Stimulated activated CD4-positive, alpha-beta T cell treated with anti-CD3 and anti-CD28 coated beads, TNF-alpha, amount 100 ng/mL, for 4 hours (primary cell): ENCODE measurements around the gene USP47.

Source experiments
- DNase-seq, 3 experiments: peaks; one replicate each; pipeline ENCODE4 v3.0.0-alpha.2; 2020; ENCODE audit warnings: low read depth in 3 of 3

Gene USP47

GRCh38 chr11:11967669-11968510 lies 126.1 kb downstream of the USP47 start:
- DNase-seq: no peak

DNA sequence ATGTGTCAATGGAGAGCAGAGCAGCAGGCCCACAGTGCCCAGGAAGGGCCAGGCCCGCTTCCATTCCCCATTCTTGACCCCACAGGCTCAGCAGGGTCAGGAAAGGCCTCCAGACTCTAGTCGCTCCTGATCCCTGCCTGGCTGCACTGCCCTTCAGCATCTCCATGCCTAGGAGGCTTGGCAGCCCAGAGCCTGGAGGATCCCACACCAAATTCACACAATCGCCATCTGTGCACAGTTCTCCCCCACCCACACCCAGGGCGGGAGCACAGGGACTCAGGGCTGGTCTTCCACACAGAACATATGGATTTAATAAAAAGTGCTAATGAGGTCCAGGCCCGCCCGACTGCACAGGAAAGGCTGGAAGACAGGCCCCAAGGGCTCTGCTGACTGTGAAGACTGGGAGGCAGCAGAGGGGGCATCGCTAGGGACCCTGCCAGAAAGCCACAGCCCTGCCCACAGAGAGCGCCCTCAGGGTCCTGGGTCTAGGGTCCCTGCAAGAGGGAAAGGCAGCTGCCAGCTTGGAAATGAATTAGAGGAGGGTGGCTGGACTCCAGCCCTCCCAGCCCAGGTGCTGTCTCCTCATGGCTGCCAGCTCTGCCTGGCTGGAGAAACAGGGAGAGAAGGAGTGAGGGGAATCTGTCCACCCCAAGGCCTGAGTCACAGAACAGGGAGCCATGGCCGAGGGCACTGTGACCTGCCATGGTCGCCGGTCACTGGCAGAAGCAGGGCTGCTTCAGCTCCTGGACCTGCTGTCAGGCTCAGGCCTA lies 126.9 kb downstream of the USP47 start:
- no peak for DNase-seq

GRCh38 chr11:11969380-11970215 lies 127.8 kb downstream of the USP47 start:
- DNase-seq: no peak

- DNase-seq: no peak
Observed at GRCh38 chr11:11970556-11970955, 128.8 kb downstream of the USP47 start.

DNA sequence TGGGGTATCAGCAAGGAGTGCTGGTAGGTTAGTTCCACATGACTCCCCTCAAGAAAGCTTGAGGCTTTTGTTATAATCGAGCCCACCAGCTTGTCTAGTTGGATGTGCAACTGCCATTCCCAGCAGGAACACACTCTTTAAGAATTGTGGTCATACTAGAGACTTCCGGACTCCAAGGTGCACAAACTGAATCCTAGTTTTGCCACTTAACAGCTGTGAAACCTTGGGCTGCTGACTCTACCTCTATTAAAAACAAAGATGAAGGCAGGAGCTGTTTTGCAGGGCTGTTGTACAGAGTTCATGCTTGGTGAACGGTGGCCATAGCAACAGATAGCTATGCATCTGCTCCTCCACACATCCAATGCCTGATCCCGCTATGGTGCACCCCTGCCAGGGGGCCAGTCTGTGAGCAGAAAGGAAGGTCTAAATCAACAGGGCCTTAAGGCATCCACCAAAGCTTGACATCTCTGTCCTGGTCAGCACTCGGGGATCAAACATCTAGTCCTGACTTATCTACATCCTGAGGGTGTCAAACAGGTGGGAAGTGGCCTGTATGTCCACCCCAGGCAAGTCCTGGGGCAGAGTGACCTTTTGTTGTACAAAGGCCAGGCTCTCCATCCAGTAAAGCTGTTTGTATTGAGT lies 130.3 kb downstream of the USP47 start:
- no peak for DNase-seq

- DNase-seq: no peak
Observed at GRCh38 chr11:11972730-11973341, 131.1 kb downstream of the USP47 start.

DNA sequence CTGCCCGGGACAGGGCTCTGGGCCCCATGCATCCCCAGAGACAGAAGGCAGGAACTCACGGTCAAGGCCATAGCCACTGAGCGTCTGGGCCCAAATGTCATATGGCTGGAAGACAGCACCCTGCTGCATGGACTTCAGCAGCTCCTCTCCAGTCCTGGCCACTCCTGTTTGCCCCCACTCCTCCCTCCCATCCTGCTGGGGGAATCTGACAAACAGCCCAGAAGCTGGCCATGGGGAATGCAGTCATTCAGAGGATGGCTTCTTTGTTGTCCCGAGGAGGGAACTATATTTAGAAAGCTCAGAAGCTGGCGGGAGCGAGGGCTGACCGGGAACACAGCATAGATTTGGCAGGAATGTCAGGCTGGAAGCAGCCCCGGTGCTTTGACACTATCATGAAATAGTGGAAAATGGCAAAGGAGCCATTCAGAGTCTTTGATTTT lies 131.6 kb downstream of the USP47 start:
- DNase-seq: no peak

DNA sequence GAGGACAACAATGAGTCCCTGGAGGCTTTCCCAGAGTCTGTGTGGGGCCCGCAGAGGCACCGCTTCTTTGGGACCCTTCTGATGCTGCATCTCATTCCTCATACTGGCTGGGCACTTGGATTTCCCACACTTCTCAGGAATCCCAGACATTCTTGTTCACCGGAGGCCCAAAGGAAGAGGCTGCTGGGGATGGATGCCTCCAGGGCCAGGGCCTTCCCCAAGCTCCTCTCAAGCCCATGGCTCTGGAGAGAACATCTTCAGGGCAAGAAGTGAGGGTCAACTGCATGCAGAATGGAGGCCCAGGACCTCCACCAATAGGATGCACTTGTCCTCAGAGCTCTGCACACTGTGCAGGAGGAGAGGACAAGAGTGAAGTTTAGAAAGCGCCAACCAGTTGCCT lies 132.1 kb downstream of the USP47 start:
- DNase-seq: no peak

DNA sequence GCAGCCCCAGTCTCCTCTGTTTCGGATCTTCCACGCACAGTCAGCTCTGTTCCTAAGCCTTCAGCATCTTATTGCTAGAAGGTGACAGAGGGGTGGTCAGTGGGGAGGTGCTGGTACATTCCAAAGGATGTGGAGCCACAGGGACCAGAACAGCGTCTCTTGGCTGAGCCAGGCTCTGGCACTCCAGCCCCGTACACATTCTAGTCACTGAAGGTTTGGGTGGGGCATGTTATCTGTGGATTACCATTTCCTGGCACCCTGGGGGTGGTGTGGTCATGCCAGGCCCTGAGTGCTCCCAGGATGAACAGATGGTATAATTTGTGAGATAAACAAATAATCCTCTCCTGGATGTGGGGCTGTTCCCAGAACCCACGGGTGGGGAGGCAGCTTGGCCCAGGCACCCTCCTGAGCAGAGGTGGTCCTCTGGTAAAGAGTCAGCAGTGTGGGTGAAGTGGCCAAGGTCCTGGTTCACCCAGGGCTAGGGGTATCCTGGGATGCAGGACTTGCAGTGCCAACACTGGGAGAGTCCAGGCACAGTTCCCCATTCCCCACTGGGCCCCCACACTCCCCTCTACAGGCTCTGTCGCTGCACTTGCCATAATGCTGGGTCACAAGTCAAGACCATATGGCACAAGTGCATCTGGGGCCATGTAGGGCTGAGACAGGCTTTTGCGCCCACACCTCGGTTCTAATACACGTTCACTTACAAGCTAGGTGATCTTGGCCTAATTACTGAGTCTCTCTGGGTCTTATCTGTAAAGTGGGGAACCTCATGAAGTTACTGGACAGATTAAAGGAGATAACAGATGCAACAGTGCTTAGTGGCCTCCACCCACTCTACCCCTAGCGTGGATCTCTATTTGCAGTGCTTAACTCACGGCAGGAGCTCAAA lies 133.7 kb downstream of the USP47 start:
- no peak for DNase-seq

DNA sequence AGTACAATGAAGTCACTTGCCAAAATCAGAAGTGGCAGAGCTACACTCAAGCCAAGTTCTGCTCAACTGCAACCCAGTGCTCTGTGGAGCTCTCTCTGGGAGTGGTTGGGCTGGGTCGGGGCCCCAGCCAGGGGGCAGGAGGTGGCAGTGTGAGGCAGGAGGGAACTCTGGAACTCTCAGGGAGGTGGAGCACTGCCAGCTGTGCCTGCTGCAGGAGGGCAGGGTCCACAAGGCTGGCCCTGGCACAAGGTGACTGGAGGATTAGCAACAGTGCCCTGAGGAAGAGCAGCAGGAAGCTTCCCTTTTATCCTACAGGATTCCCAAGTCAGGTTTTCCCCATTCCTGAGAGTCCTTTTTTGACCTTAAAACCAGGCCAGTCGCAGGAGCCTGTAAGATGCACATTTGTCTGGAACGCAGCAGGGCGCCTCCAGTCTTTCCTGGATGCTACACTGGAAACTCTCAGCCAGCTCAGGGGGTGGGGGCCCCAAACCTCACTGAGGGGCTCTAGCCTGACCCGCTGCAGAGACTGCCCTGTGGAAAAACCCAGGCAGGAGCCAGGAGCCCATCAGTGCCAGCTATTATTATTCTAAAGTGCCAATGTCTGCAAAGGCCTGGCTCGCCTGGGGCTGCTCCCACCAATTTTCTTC lies 134.8 kb downstream of the USP47 start:
- no peak for DNase-seq

GRCh38 chr11:11977206-11977938 lies 135.6 kb downstream of the USP47 start:
- DNase-seq: no peak

DNA sequence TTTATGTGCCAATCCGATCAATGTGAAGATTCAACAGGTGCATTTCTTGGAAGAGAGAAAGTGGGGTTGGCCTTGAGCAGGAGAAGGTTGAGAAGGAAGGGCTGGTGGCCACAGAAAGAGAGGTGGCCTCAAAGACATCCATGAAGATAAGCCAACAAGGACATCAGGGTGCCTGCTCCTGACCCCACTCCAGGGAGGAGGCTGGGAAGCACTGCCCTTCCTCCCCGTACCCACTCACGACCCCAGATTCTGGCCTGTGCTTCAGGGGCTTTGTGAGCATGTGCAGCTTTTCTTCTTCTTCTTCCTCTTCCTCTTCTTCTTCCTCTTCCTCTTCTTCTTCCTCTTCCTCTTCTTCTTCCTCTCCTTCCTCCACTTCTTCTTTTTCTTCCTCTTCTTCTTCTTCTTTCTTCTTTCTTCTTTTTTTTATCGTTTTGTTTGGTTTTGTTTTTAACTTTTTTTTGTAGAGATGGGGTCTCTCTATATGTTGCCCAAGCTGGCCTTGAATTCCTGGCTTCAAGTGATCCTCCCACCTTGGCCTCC lies 136.4 kb downstream of the USP47 start:
- DNase-seq: no peak

GRCh38 chr11:11978792-11979487 lies 137.2 kb downstream of the USP47 start:
- DNase-seq: no peak

GRCh38 chr11:11979488-11980117 lies 137.8 kb downstream of the USP47 start:
- DNase-seq: no peak

DNA sequence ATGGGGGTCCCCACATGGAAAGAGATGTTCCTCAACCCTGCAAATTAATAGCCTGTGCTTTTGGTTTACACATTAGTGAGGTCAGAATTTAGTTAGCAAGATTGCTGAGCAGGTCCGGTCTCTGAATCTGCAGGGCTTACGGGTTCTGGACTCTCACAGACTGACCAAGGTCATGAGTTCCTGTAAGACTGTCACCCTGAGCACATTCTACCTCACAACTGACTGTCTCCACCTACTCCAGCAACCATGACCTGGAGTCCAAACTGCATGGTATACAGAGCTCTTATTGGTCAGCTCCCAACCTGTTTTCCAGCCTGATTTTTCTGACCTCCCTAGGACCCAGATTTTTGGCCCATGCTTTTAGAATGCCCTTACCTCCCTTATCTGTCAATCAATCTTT lies 138.4 kb downstream of the USP47 start:
- no peak for DNase-seq

- no peak for DNase-seq
Observed at GRCh38 chr11:11980841-11981308, 139.1 kb downstream of the USP47 start.

- DNase-seq: no peak
Observed at GRCh38 chr11:11981364-11981763, 139.6 kb downstream of the USP47 start.
